ENCODE results near the gene LAMTOR4.
"Not testable (repeated sequence)": the region's sequence is repeated elsewhere in the genome, so short reads cannot be mapped to it uniquely, and the experiment has no call there.

The LAMTOR4 gene

GRCh38 chr7:100171087-100171681, 22.5 kb downstream of the LAMTOR4 start:
- DNase-seq (ENCODE audit: low spot score), result peak; percentile 48

GRCh38 chr7:100171840-100172239, 23.1 kb downstream of the LAMTOR4 start:
- DNase-seq (ENCODE audit: low spot score), result peak; percentile 44

GRCh38 chr7:100173806-100174495, 25.2 kb downstream of the LAMTOR4 start:
- DNase-seq (ENCODE audit: low spot score), result no peak

- DNase-seq (ENCODE audit: low spot score), result no peak
These were observed 25.9 kb downstream of the LAMTOR4 start for GRCh38 chr7:100174582-100174981.

- no peak for DNase-seq (ENCODE audit: low spot score)
These were observed 26.7 kb downstream of the LAMTOR4 start for GRCh38 chr7:100175296-100175935.

GRCh38 chr7:100176096-100177044, 27.7 kb downstream of the LAMTOR4 start:
- no peak for DNase-seq (ENCODE audit: low spot score)

GRCh38 chr7:100177045-100178001, 28.6 kb downstream of the LAMTOR4 start, which contains the start of the genes GPC2 and STAG3:
TSS of gene GPC2 (minus strand) at chr7:100177381. CDS start at chr7:100177199, 182 bp downstream.
TSS of gene STAG3 (plus strand) at chr7:100177918. CDS start at chr7:100180557, 2,639 bp downstream.
- DNase-seq (ENCODE audit: low spot score), result peak; percentile 99

GRCh38 chr7:100180084-100180483, 31.4 kb downstream of the LAMTOR4 start:
- DNase-seq (ENCODE audit: low spot score), result not testable (repeated sequence)

GRCh38 chr7:100182616-100183015, 33.9 kb downstream of the LAMTOR4 start:
- DNase-seq (ENCODE audit: low spot score), result not testable (repeated sequence)

- DNase-seq (ENCODE audit: low spot score), result not testable (repeated sequence)
These were observed 34.4 kb downstream of the LAMTOR4 start for GRCh38 chr7:100183090-100183489.

- DNase-seq (ENCODE audit: low spot score), result no peak
These were observed 37.0 kb downstream of the LAMTOR4 start for GRCh38 chr7:100185726-100186125.

GRCh38 chr7:100189061-100189460, 40.3 kb downstream of the LAMTOR4 start:
- DNase-seq (ENCODE audit: low spot score), result no peak

GRCh38 chr7:100190048-100190711, 41.5 kb downstream of the LAMTOR4 start:
- peak; percentile 76 for DNase-seq (ENCODE audit: low spot score)

GRCh38 chr7:100191775-100192174, 43.1 kb downstream of the LAMTOR4 start:
- DNase-seq (ENCODE audit: low spot score), result no peak

- not testable (repeated sequence) for DNase-seq (ENCODE audit: low spot score)
These were observed 43.7 kb downstream of the LAMTOR4 start for GRCh38 chr7:100192281-100192862.

- no peak for DNase-seq (ENCODE audit: low spot score)
These were observed 44.3 kb downstream of the LAMTOR4 start for GRCh38 chr7:100192969-100193368.

- no peak for DNase-seq (ENCODE audit: low spot score)
These were observed 46.5 kb downstream of the LAMTOR4 start for GRCh38 chr7:100195222-100195621.

GRCh38 chr7:100195901-100196322, 47.2 kb downstream of the LAMTOR4 start:
- not testable (repeated sequence) for DNase-seq (ENCODE audit: low spot score)

- no peak for DNase-seq (ENCODE audit: low spot score)
These were observed 49.5 kb downstream of the LAMTOR4 start for GRCh38 chr7:100198266-100198665.

- DNase-seq (ENCODE audit: low spot score), result no peak
These were observed 52.0 kb downstream of the LAMTOR4 start for GRCh38 chr7:100200693-100201092.

Measured in SW480 (cell line).